ENCODE results near the gene CHKB.

Gene CHKB

GRCh38 chr22:50577987-50578775 lies 4.5 kb downstream of the CHKB start, which contains the start of gene CPT1B:
Gene CPT1B, minus strand, starts transcription at chr22:50578427. Its CDS starts 512 bp downstream, at chr22:50577915.
- intact Hi-C loops (cut with DNase I), result no loop called here
- DNase-seq, result peak in 1 of 42 donors; percentile 16

GRCh38 chr22:50577697-50577986 lies 5.0 kb downstream of the CHKB start:
- no peak for DNase-seq
- intact Hi-C loops (cut with DNase I), result no loop called here

GRCh38 chr22:50576806-50577696 lies 5.6 kb downstream of the CHKB start:
- no peak for DNase-seq
- intact Hi-C loops (cut with DNase I), result no loop called here

DNA sequence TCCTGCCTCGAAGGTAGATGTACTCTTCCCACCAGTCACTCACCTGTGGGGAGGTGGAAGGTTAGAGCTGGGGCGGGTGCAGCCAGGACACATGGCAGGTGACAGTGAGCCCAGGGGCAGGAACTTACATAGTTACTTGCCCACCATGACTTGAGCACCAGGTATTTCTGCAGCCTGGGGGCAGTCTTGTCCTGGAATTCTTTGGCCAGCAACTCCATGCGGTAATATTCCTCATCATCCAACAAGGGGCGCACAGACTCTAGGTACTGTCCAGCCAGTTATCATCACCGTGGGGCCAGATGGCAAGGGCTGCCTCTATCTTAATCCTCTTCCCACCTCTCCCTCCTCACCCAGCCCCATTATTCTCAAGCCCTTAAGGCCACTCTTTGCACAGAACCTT lies 6.6 kb downstream of the CHKB start:
- no peak for DNase-seq
- intact Hi-C loops (cut with DNase I), result no loop called here

DNA sequence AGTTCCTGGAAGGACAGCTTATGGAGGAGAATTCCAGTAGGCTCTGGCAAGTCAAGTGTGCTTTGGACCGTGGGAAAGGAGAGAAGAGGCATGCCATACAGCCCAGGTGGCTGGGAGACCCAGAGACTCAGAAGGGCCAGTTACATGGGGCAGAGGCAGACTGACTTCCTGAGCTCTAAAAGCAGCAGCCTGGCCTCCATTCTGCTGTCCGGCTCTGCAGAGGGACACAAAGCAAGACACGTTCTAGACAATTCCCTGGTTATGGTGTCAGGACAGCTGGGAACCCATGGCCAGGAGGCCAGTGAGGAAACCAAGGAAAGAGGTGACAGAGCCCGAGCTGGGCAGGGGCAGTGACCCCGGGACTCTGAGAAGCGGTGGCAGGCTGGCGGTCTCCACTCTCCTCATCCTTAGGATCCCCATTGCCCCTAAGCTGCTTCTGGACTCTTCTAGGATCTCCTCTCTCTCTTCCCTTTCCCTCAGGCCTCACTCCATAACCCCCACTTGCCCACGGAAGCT lies 7.2 kb downstream of the CHKB start:
- DNase-seq, result no peak
- intact Hi-C loops (cut with DNase I), result no loop called here

DNA sequence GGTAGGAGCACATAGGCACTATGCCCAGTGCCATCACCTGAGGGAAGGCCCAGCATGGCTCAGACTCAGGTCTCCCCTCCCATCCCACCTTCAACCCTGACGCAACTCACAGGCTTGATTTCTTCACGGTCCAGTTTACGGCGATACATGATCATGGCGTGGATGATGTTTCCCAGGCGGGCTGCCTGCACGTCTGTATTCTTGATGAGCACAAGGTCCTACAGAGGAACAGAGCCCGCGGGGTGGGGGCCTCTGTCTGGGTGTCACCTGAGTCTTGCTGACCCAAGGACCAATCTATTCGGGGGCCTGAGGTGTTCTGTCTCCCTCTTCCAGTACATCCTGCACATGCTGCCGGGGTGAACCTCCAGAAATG lies 8.3 kb downstream of the CHKB start:
- DNase-seq, result no peak
- intact Hi-C loops (cut with DNase I), result no loop called here

- no peak for DNase-seq
- intact Hi-C loops (cut with DNase I), result no loop called here
These were observed 8.9 kb downstream of the CHKB start for GRCh38 chr22:50573491-50574382.

GRCh38 chr22:50572965-50573364 lies 9.7 kb downstream of the CHKB start:
- intact Hi-C loops (cut with DNase I), result no loop called here
- DNase-seq, result no peak

DNA sequence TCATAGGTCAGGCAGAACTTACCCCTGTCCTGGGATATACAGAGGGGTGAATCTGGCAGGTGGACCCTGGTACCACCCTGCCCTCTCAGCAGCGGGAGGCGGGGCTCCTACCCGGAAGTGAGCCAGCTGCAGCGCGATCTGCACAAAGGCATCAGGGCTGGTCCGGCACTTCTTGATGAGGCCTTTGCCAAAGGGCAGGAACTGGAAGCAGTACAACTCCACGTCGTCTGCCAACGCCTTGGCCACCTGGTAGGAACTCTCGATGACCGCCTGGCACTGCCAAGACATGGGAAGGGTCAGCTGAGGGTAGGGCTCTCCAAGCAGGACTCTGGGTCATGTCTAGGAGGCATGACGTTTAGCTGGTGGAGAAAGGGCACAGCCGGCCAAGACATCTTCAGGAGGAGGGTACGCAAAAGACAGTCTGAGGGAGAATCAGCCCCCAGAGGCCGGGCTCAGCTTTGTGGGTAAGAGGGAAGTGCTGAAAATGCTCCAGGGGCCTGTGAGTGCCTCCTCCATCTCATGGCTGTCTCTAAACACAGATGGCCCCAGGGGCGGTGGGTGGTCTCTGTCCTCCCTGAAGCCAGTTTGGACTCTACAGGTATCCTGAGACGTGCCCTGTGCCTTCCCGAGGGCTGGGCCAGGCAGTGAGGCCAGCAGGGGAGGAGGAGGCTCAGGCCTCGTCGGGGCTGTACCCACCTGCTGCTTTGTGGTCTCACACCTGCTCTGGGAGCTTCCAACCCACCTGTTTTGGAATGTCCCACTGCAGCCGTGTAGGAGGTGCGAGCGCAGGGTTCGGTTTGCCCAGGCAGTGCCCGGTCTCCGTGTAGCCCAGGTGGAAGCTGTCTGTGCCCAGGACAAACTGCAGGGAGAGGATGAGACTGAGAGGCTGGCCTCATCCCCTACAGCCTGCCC lies 11.1 kb downstream of the CHKB start:
- intact Hi-C loops (cut with DNase I), result no loop called here
- DNase-seq, result no peak

- DNase-seq, result no peak
- intact Hi-C loops (cut with DNase I), result no loop called here
These were observed 11.8 kb downstream of the CHKB start for GRCh38 chr22:50570861-50571260.

- no peak for DNase-seq
These were observed 12.6 kb downstream of the CHKB start for GRCh38 chr22:50569896-50570535.

GRCh38 chr22:50569041-50569459 lies 13.6 kb downstream of the CHKB start:
- DNase-seq, result no peak
- intact Hi-C loops (cut with DNase I), result no loop called here

More at GRCh38 chr22:50569896-50570535, 12.6 kb downstream of the CHKB start:
- intact Hi-C loops (cut with DNase I), result no loop called here

- intact Hi-C loops (cut with DNase I), result no loop called here
- no peak for DNase-seq
These were observed 14.0 kb downstream of the CHKB start for GRCh38 chr22:50568626-50569025.

DNA sequence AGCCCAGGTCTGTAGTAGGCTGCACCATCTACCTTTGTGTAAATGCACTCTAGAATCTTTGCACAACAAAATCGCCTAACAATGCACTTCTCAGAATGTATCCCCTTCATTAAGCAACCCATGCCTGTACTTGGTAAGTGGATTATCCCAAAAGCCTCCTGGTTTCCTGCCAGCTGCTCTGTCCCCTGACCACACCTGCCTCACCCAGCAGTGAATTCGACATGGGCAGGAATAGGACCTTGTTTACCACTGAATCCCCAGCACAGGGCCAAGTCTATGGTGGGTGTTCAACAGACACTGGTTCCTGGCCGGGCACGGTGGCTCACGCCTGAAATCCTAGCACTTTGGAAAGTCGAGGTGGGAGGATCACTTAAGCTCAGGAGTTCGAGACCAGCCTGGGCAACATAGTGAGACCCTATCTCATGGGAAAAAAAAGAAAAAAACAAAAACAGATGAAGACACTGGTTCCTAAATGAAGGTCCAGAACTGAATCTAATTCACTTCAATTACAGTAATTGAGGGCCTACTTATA lies 14.9 kb downstream of the CHKB start:
- intact Hi-C loops (cut with DNase I), result no loop called here
- no peak for DNase-seq

GRCh38 chr22:50564289-50564688 lies 18.4 kb downstream of the CHKB start:
- intact Hi-C loops (cut with DNase I), result no loop called here

GRCh38 chr22:50563413-50564160 lies 19.1 kb downstream of the CHKB start:
- intact Hi-C loops (cut with DNase I), result no loop called here
- DNase-seq, result peak in 10 of 42 donors; percentile 19 to 58 (median 34)

More at GRCh38 chr22:50564289-50564688, 18.4 kb downstream of the CHKB start:
- no peak for DNase-seq

Data from head of caudate nucleus (tissue), 42 donors.